Spleen (tissue), 11 donors: Measurements from ENCODE around the gene SPDEF. TPM values are rescaled to one million over a fixed set of nuclear protein-coding genes. Genes with fewer than 3 reads are reported as not detected.

Experiments
- DNase-seq: peaks from one replicate; pipeline ENCODE4 v3.0.0-alpha.2; 2020
- H3K27ac ChIP-seq, 8 donors: fragments of 200-600 bp; sonication (generic) in 7 of 8; 1 replicate in 4 of 8; 2 replicates in 4 of 8; pipeline versions ENCODE4 v1.5.0 to v1.8.0; 2016 to 2021; ENCODE audit warnings: inconsistent platforms in 4 of 8, mild to moderate bottlenecking in 4 of 8, moderate library complexity in 1 of 8
- H3K27me3 ChIP-seq, 7 donors: fragments of 200-600 bp; sonication (generic) in 6 of 7; replicated peaks in 1 of 7; 1 replicate in 4 of 7; 2 replicates in 3 of 7; pipeline versions ENCODE4 v1.5.0 to v1.8.0; 2016 to 2021; ENCODE audit warnings: inconsistent platforms in 3 of 7, mild to moderate bottlenecking in 1 of 7
- H3K36me3 ChIP-seq, 6 donors: fragments of 200-600 bp; sonication (generic) in 5 of 6; 1 replicate in 4 of 6; 2 replicates in 2 of 6; pipeline versions ENCODE4 v1.5.0 to v1.8.0; 2016 to 2021; ENCODE audit warnings: inconsistent platforms in 2 of 6
- H3K4me1 ChIP-seq, 6 donors: fragments of 200-600 bp; sonication (generic) in 5 of 6; 1 replicate in 3 of 6; 2 replicates in 3 of 6; pipeline versions ENCODE4 v1.5.0 to v1.8.0; 2016 to 2021; ENCODE audit warnings: inconsistent platforms in 3 of 6
- H3K4me3 ChIP-seq, 8 donors: fragments of 200-600 bp; sonication (generic) in 7 of 8; 1 replicate in 4 of 8; 2 replicates in 4 of 8; pipeline versions ENCODE4 v1.5.0 to v1.8.0; 2016 to 2021; ENCODE audit warnings: inconsistent platforms in 4 of 8, mild to moderate bottlenecking in 4 of 8, moderate library complexity in 2 of 8
- H3K9me3 ChIP-seq, 8 donors: fragments of 200-600 bp; sonication (generic) in 7 of 8; 1 replicate in 4 of 8; 2 replicates in 4 of 8; pipeline versions ENCODE4 v1.5.0 to v1.8.0; 2016 to 2021; ENCODE audit warnings: inconsistent platforms in 4 of 8
- POLR2A ChIP-seq, 3 donors: fragments of 450-650 bp; IDR thresholded peaks; one replicate each; pipeline ENCODE4 v1.5.1; 2017; ENCODE audit warnings: antibody characterized with exemption in 3 of 3, mild to moderate bottlenecking in 1 of 3
- POLR2AphosphoS5 ChIP-seq, 3 donors: sonication (generic); formaldehyde crosslinking; IDR thresholded peaks; one replicate each; pipeline ENCODE4 v1.5.1; 2017; ENCODE audit warnings: antibody characterized with exemption in 3 of 3
- WGBS, 5 donors: extraction: QIAGEN DNeasy Blood & Tissue Kit in 3 of 5; methylation state at CpG; one replicate each; pipeline versions ENCODE4 v1.1.5 to v1.1.7; 2013 to 2018; 5-methylcytosine and 5-hydroxymethylcytosine counted together
- intact Hi-C: fragments of 100-400 bp; cut with DNase I; formaldehyde crosslinking; loops from one replicate; pipeline ENCODE4 v1.15.0; 2023; ENCODE audit warnings: low total_unique reads
- polyA plus RNA-seq, 3 donors: library from polyadenylated mRNA; stranded (reverse); fragments of 200-250 nt; gene quantifications; one replicate each; pipeline ENCODE4 v1.2.1, GENCODE V29; 2013
- total RNA-seq, 7 donors: library from RNA; depleted of rRNA in 3 of 7; stranded (reverse); fragments of >200 nt in 3 of 7; fragmentation: NEBNext Ultra II Directional in 4 of 7; extraction: Animal tissue kit (Norgen Biotek cat#: 25700) in 4 of 7; gene quantifications; one replicate each; pipeline versions ENCODE4 v1.1.0 to v1.2.1, GENCODE V29; 2016 to 2021
- TF ChIP-seq, protein P1 (sequence below), 11 experiments: fragments of 200-600 bp in 7 of 11; fragments of 450-650 bp in 4 of 11; sonication (generic) in 4 of 11; IDR thresholded peaks in 8 of 11; conservative IDR thresholded peaks in 3 of 11; 1 replicate in 7 of 11; 2 replicates in 4 of 11; pipeline versions ENCODE4 v1.4.0 to v1.8.0; 2016 to 2021; ENCODE audit warnings: antibody characterized with exemption in 11 of 11, inconsistent platforms in 4 of 11, mild to moderate bottlenecking in 1 of 11
- donor health status: healthy with polysubstance abuse.
- donor health status: DM: no; HTN: no; CAD: no; lungs with moderate emphysema.
- donor health status: DM: no; HTN: no; CAD: no.
- donor health status: Bipolar disorder and iron deficiency.
- donor health status: healthy.
- donor health status: DM: no; HTN: no; CAD: no.
- donor health status: DM: yes; HTN: yes; CAD: no.

SPDEF gene
- total and polyA plus RNA-seq, 10 donors: 0.03 to 0.32 (median 0.13) TPM; not detected in 7

DNA sequence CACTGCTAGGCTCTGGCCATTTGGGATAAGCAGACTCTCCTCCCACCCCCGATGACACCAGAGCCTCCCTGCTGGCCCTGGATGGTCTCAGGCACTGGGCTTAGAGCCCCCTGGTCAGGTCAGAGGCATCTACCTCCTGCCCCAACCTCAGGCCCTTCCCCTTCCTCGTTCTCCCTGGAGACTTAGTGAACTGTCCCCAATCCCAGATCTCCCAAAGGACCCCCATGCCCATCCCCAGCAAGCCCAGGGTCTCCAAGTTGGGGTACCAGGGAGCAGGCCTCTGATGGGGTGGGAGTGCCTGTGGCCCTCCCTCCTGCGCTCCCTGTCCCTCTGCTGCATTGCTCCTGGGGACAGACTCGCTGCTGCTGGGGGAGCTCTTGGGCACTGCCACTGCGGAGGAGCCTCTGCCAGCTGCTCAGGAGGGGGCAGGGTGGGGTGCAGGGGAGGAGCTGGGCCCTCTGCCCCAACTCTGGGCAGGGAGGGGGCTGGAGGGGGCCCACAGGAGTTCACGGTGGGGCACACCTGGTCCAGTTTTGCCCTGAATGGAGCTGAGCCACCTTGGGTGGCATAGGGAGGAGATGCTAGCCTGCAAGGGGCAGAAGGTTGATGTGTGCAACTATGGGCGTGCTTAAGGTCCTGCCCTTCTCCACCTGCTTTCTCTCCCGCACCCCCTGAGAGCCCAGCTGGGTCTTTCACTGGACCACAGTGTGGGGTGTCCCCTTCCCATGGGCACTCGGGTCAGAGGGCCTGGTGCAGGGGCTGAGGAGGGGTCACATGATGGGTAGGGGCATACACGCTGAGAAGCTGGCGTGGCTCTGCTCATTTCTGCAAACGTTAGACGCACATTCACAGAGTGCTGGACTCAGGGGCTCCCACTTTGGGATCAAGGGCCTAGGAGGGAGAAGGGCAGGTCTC is 40.4 kb downstream of the SPDEF start:
- intact Hi-C loops: no loop called here
- Histone ChIP-seq H3K27me3 (peaks cover 0 to 34% (median 10%) of the 10 kb centered on the region in 7 donors), H3K27ac (no peak overlapping the region), H3K36me3 (no peaks in the 10 kb centered on the region), H3K4me1 (peaks cover 0 to 8% (median 0%) of the 10 kb centered on the region in 6 donors), H3K9me3 (no peaks in the 10 kb centered on the region), H3K4me3 (no peak overlapping the region)
- TF ChIP-seq, protein P1, sequence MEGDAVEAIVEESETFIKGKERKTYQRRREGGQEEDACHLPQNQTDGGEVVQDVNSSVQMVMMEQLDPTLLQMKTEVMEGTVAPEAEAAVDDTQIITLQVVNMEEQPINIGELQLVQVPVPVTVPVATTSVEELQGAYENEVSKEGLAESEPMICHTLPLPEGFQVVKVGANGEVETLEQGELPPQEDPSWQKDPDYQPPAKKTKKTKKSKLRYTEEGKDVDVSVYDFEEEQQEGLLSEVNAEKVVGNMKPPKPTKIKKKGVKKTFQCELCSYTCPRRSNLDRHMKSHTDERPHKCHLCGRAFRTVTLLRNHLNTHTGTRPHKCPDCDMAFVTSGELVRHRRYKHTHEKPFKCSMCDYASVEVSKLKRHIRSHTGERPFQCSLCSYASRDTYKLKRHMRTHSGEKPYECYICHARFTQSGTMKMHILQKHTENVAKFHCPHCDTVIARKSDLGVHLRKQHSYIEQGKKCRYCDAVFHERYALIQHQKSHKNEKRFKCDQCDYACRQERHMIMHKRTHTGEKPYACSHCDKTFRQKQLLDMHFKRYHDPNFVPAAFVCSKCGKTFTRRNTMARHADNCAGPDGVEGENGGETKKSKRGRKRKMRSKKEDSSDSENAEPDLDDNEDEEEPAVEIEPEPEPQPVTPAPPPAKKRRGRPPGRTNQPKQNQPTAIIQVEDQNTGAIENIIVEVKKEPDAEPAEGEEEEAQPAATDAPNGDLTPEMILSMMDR (IDR thresholded peaks at IDR 0.05 in 8 of 11, conservative IDR thresholded peaks at IDR 0.05 in 3 of 11): no peak
- TF ChIP-seq POLR2AphosphoS5 (IDR thresholded peaks at IDR 0.05) (no peak), POLR2A (IDR thresholded peaks at IDR 0.05) (no peak)
- WGBS, 5 donors: 78 to 85% (median 81%) methylated on average over 11 to 13 of the region's 13 CpGs
- peak; percentile 55 for DNase-seq

DNA sequence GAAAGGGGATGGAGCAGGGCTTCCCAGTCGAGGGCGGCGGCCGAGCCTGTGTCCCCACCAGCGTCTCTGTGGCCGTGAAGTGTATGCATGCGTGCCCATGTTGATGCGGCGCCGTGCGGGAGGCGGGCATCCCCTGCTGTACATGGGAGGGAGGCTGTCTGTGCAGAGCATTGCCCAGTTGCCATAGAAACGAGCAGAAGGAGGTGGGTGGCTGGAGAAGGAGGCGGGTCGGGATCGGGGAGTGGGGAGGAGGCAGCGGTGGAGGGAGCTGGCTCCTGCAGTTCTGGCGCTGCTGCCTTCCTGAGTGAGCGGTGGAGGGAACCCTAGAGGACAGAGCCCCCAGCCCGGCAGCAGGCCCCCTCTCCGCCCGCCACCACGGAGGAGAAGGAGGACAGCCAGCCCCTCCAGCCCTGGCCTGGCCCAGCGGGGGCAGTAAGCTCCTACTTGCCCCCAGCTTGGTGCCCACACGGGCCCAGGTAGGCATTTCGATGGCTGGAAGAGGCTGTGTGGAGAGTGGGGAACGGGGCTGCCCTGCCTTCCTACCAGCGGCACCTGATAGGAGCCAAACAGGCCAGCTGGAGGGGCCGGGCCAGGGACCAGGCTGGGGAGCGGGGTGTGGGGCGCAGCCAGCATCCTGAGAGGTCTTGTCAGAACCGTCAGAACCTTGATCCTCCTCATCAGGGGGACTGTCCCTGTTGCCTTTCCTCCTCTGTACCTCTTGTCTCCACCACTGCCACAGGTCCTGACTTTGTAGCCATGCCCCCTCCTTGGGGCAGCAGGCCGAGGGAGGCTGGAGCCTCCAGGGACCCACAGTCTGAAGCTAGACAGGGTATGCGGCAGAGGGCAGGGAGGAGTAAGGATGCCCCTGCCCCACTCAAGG is 41.3 kb downstream of the SPDEF start:
- WGBS, 5 donors: 41 to 48% (median 44%) methylated on average over 28 to 34 of the region's 34 CpGs
- intact Hi-C loops: no loop called here
- no peak overlapping the region for H3K4me3 ChIP-seq
- H3K36me3 ChIP-seq: no peaks in the 10 kb centered on the region
- H3K27me3 ChIP-seq: peaks cover 0 to 34% (median 10%) of the 10 kb centered on the region in 7 donors
- peaks cover 0 to 4% (median 2%) of the 10 kb centered on the region in 8 donors for H3K9me3 ChIP-seq
- no peak overlapping the region for H3K27ac ChIP-seq
- DNase-seq: peak; percentile 56
- H3K4me1 ChIP-seq: peaks cover 0 to 8% (median 0%) of the 10 kb centered on the region in 6 donors
- TF ChIP-seq, protein P1 (IDR thresholded peaks at IDR 0.05 in 8 of 11, conservative IDR thresholded peaks at IDR 0.05 in 3 of 11): no peak
- no peak for TF ChIP-seq POLR2A (IDR thresholded peaks at IDR 0.05)
- TF ChIP-seq POLR2AphosphoS5 (IDR thresholded peaks at IDR 0.05): no peak

DNA sequence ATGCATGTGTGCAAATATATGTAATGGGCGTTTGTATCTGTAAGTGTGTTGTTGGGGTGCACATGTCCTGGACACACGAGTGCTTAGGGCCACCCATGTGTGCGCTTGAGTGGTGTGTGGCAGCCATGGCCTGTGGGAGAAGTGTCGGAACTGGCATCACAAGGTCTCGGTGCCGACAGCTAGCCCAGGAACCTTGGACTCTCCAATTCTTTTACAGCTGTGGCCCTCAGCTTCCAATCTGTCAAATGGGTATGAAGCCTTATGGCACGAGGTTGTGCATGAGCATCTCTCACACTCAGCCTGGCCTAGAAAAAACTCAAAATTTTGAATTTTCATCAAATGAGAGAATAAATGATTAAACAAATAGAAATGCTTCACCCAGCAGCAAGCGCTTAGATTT is 42.0 kb downstream of the SPDEF start:
- peak; percentile 19 for DNase-seq
- intact Hi-C loops: no loop called here
- no peaks in the 10 kb centered on the region for H3K36me3 ChIP-seq
- TF ChIP-seq, protein P1 (IDR thresholded peaks at IDR 0.05 in 8 of 11, conservative IDR thresholded peaks at IDR 0.05 in 3 of 11): no peak
- TF ChIP-seq POLR2AphosphoS5 (IDR thresholded peaks at IDR 0.05) (no peak), POLR2A (IDR thresholded peaks at IDR 0.05) (no peak)
- peaks cover 0 to 11% (median 8%) of the 10 kb centered on the region in 8 donors for H3K9me3 ChIP-seq
- no peak overlapping the region for H3K27ac ChIP-seq
- H3K27me3 ChIP-seq: peaks cover 0 to 34% (median 10%) of the 10 kb centered on the region in 7 donors
- no peak overlapping the region for H3K4me3 ChIP-seq
- H3K4me1 ChIP-seq: peaks cover 0 to 8% (median 0%) of the 10 kb centered on the region in 6 donors
- WGBS, 5 donors: 82 to 93% (median 89%) methylated on average over 8 of the region's 8 CpGs
